ENCODE measurements around the gene TNFSF4.

DNA sequence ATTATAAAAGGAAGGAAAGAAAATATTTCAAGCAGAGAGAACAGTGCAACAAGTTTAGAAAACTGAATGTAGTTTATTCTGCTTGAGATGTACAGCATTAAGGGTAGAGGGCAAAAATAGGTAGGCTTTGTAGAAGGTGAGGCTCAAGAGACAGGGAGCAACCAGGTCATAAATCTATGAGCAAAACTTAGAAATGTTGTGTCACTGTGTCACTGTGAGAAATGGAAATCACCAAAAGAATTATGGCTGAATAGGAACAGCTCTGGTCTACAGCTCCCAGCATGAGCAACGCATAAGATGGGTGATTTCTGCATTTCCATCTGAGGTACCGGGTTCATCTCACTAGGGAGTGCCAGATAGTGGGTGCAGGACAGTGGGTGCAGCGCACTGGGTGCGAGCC, 53.6 kb downstream of the TNFSF4 start:
- TF ChIP-seq EZH2 (IDR thresholded peaks at IDR 0.05; ENCODE audit: low read length, missing control alignments), result no peak
- no peak for TF ChIP-seq CTCF (conservative IDR thresholded peaks at IDR 0.05 in 1 of 2, IDR thresholded peaks at IDR 0.05 in 1 of 2; ENCODE audit: low read depth in 1 of 2, low read length in 2 of 2)

Measured in fibroblast of lung (primary cell).